Upper lobe of left lung (tissue), 6 donors: ENCODE results near the gene DIP2C. TPM values are rescaled to one million over a fixed set of nuclear protein-coding genes. Genes with fewer than 3 reads are reported as not detected.

ENCODE experiments used
- ATAC-seq, 2 donors: fragments of 200-7000 bp; cut with Tn5 transposase; one replicate each; pipeline ENCODE4 v1.9.1; 2022; ENCODE audit warnings: mild to moderate bottlenecking in 2 of 2, moderate library complexity in 2 of 2; ENCODE audit not compliant: low FRiP score in 2 of 2
- DNase-seq, 2 donors: peaks; one replicate each; pipeline ENCODE4 v3.0.0-alpha.2; 2019 to 2020
- H3K27ac ChIP-seq, 4 donors: fragments of 200-600 bp; sonication (generic); one replicate each; pipeline ENCODE4 v1.5.1; 2016 to 2019
- H3K27me3 ChIP-seq, 4 donors: fragments of 200-600 bp; sonication (generic); one replicate each; pipeline ENCODE4 v1.5.1; 2017 to 2019
- H3K36me3 ChIP-seq, 4 donors: fragments of 200-600 bp; sonication (generic); one replicate each; pipeline ENCODE4 v1.5.1; 2016 to 2019
- H3K4me1 ChIP-seq, 4 donors: fragments of 200-600 bp; sonication (generic); one replicate each; pipeline ENCODE4 v1.5.1; 2018 to 2019
- H3K4me3 ChIP-seq, 4 donors: fragments of 200-600 bp; sonication (generic); one replicate each; pipeline ENCODE4 v1.5.1; 2017 to 2019; ENCODE audit warnings: mild to moderate bottlenecking in 2 of 4, moderate library complexity in 1 of 4
- H3K9me3 ChIP-seq, 4 donors: fragments of 200-600 bp; sonication (generic); one replicate each; pipeline ENCODE4 v1.5.1; 2018 to 2019
- EP300 ChIP-seq, 4 donors: sonication (generic); formaldehyde crosslinking; IDR thresholded peaks; one replicate each; pipeline ENCODE4 v1.5.1; 2017; ENCODE audit warnings: antibody characterized with exemption in 4 of 4, control low read depth in 2 of 4
- POLR2A ChIP-seq, 4 donors: fragments of 450-650 bp; IDR thresholded peaks; one replicate each; pipeline ENCODE4 v1.5.1; 2016 to 2017; ENCODE audit warnings: antibody characterized with exemption in 4 of 4, mild to moderate bottlenecking in 2 of 4
- POLR2AphosphoS5 ChIP-seq, 2 donors: sonication (generic); formaldehyde crosslinking; IDR thresholded peaks; one replicate each; pipeline ENCODE4 v1.5.1; 2017; ENCODE audit warnings: antibody characterized with exemption in 2 of 2
- WGBS, 2 donors: methylation state at CpG; one replicate each; pipeline ENCODE4 v1.1.5; 2017 to 2018; 5-methylcytosine and 5-hydroxymethylcytosine counted together
- total RNA-seq, 6 donors: library from RNA; depleted of rRNA in 4 of 6; stranded (reverse); fragments of >200 nt in 4 of 6; gene quantifications; one replicate each; pipeline versions ENCODE4 v1.1.0 to v1.2.1, GENCODE V29; 2016 to 2021
- TF ChIP-seq, protein P1 (sequence below), 6 experiments: fragments of 450-650 bp in 4 of 6; fragments of 200-600 bp in 2 of 6; sonication (generic) in 2 of 6; IDR thresholded peaks; one replicate each; pipeline ENCODE4 v1.5.1; 2016 to 2019; ENCODE audit warnings: antibody characterized with exemption in 6 of 6
- donor health status: DM: no; HTN: no; CAD: no; lungs with moderate emphysema.
- donor health status: DM: no; HTN: yes; CAD: no; lungs with severe emphysema.

The DIP2C gene
- total RNA-seq, 6 donors from 2014 or later: 11.6 to 32.5 (median 14.7) TPM

DNA sequence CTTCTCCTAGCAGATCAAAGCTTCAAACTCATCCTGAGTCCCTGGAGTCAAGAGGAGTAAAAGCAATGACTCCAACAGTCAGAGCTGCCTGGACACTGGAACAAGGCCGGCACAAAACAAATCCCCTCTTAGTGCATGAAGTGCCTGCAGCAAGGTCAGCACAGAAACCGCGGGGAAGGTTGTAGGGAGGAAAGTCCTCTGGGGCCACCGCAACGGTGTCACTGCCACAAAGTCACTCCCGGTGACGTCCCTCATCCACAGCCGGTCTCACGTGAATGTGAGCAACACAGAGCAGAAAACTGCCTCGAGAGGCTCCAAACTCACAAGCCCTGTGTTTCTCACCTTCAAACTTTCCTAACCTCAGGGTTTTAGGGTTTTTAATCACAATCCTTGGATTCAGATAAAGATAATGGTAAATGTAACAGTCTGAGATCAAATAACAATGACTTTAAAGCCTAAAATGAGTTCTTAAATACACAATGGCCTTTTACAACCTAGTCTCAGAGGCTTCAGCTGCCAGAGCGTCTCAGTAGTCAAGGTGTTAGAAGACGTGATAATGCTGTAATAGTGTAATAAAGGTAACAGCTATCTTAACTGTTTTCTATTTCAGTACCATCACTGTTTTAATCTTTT lies 279.9 kb downstream of the DIP2C start:
- TF ChIP-seq EP300 (IDR thresholded peaks at IDR 0.05) (no peak), POLR2AphosphoS5 (IDR thresholded peaks at IDR 0.05) (no peak), POLR2A (IDR thresholded peaks at IDR 0.05) (no peak)
- TF ChIP-seq, protein P1, sequence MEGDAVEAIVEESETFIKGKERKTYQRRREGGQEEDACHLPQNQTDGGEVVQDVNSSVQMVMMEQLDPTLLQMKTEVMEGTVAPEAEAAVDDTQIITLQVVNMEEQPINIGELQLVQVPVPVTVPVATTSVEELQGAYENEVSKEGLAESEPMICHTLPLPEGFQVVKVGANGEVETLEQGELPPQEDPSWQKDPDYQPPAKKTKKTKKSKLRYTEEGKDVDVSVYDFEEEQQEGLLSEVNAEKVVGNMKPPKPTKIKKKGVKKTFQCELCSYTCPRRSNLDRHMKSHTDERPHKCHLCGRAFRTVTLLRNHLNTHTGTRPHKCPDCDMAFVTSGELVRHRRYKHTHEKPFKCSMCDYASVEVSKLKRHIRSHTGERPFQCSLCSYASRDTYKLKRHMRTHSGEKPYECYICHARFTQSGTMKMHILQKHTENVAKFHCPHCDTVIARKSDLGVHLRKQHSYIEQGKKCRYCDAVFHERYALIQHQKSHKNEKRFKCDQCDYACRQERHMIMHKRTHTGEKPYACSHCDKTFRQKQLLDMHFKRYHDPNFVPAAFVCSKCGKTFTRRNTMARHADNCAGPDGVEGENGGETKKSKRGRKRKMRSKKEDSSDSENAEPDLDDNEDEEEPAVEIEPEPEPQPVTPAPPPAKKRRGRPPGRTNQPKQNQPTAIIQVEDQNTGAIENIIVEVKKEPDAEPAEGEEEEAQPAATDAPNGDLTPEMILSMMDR (IDR thresholded peaks at IDR 0.05): no peak
- Histone ChIP-seq H3K9me3 (no peaks in the 10 kb centered on the region), H3K4me3 (no peak overlapping the region), H3K27ac (no peak overlapping the region), H3K36me3 (peaks cover 0 to 35% (median 9%) of the 10 kb centered on the region in 4 donors), H3K4me1 (no peaks in the 10 kb centered on the region), H3K27me3 (no peaks in the 10 kb centered on the region)
- no peak for DNase-seq
- WGBS, 2 donors: 84 to 90% methylated on average over 12 of the region's 12 CpGs
- no peak for ATAC-seq

DNA sequence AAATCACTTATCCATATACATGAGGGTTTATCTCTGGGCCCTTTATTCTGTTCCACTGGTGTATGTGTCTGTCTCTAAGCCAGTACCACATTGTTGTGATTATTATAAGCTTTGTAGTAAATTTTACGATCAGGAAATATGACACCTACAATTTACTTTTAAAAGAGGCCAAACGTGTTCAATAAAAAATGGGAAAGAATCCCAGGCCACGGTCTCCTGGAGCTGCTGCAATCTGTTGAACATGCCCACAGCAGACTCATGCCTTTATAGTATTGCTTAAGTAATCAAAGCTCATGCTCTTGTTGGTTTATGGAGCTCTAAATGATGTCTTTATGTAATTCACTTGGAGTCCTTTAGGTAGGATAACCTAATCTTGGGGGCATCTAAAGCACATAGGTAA lies 281.2 kb downstream of the DIP2C start:
- Histone ChIP-seq H3K4me1 (no peaks in the 10 kb centered on the region), H3K9me3 (no peaks in the 10 kb centered on the region), H3K27me3 (no peaks in the 10 kb centered on the region), H3K36me3 (peaks cover 0 to 25% (median 6%) of the 10 kb centered on the region in 4 donors), H3K4me3 (no peak overlapping the region), H3K27ac (no peak overlapping the region)
- WGBS, 2 donors: 83 to 87% methylated on average over 3 of the region's 3 CpGs
- TF ChIP-seq POLR2AphosphoS5 (IDR thresholded peaks at IDR 0.05) (no peak), POLR2A (IDR thresholded peaks at IDR 0.05) (no peak), EP300 (IDR thresholded peaks at IDR 0.05) (no peak)
- TF ChIP-seq, protein P1 (IDR thresholded peaks at IDR 0.05): no peak
- ATAC-seq: no peak
- DNase-seq: no peak

DNA sequence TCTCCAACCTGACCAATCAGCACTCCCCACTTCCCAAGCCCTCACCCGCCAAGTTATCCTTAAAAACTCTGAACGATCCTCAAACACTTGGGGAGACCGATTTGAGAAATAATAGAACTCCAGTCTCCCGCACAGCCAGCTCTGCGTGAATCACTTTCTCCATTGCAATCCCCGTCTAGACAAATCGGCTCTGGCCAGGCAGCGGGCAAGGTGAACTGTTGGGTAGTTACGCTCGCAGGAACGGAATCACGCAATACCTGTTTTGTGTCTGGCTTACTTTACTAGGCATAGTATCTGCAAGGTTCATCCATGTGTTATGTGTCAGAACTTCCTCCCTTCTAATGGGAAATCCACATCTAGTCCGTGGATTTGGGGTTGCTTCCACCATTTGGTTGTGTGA lies 282.5 kb downstream of the DIP2C start:
- H3K27me3 ChIP-seq: no peaks in the 10 kb centered on the region
- peaks cover 0 to 20% (median 4%) of the 10 kb centered on the region in 4 donors for H3K36me3 ChIP-seq
- DNase-seq: no peak
- 96% methylated on average over 13 of the region's 13 CpGs for WGBS, 2 donors
- no peaks in the 10 kb centered on the region for H3K9me3 ChIP-seq
- ATAC-seq: no peak
- H3K4me1 ChIP-seq: no peaks in the 10 kb centered on the region
- TF ChIP-seq, protein P1 (IDR thresholded peaks at IDR 0.05): no peak
- TF ChIP-seq POLR2A (IDR thresholded peaks at IDR 0.05): no peak
- TF ChIP-seq POLR2AphosphoS5 (IDR thresholded peaks at IDR 0.05): no peak
- no peak for TF ChIP-seq EP300 (IDR thresholded peaks at IDR 0.05)
- no peak overlapping the region for H3K27ac ChIP-seq
- H3K4me3 ChIP-seq: no peak overlapping the region

DNA sequence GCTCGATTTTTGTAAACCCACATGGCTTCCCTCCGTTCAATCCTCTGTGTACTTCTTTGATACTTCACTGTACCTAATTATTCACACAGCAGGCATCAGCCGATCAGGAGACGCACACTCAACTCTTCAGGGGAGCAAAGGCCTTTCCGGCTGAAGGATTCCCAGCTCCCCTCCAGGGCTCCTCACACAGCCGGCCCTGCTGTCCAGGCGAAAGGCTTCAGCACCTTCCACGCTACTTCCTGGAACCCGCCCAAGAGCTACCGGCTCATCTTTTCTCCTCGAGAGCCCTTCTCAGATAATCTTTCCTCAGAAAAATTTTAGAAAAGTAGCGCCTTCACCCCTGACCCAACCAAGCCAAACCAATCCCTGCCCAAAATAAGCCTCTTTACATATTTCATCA lies 283.8 kb downstream of the DIP2C start:
- H3K27ac ChIP-seq: no peak overlapping the region

More for the DNA sequence above, 283.8 kb downstream of the DIP2C start:
- H3K27me3 ChIP-seq: no peaks in the 10 kb centered on the region
- TF ChIP-seq POLR2AphosphoS5 (IDR thresholded peaks at IDR 0.05) (no peak), POLR2A (IDR thresholded peaks at IDR 0.05) (no peak), EP300 (IDR thresholded peaks at IDR 0.05) (no peak)
- TF ChIP-seq, protein P1 (IDR thresholded peaks at IDR 0.05): no peak
- DNase-seq: no peak
- no peak for ATAC-seq
- no peaks in the 10 kb centered on the region for H3K4me1 ChIP-seq
- H3K4me3 ChIP-seq: no peak overlapping the region
- no peaks in the 10 kb centered on the region for H3K9me3 ChIP-seq
- WGBS, 2 donors: 84 to 90% methylated on average over 12 of the region's 12 CpGs
- H3K36me3 ChIP-seq: peaks cover 0 to 20% (median 2%) of the 10 kb centered on the region in 4 donors
